ENCODE results near the gene MAGOH.
"Not testable (repeated sequence)": the region's sequence is repeated elsewhere in the genome, so short reads cannot be mapped to it uniquely, and the experiment has no call there.

MAGOH gene

DNA sequence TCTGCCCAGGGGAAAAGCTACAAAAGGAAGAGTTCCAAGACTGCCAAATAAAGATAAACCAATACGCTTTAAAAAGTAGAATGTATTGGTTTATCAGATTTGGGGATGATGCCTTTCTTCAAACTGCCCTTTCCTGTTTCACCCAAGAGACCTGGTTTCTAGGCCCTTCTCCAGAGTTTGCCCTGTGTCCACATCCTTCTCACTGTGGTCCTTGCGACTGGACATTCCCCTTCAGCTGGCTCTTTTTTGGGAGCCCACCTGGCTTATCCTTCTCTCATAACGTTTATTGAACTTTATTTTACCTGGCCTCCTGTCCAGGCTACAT lies 17.4 kb downstream of the MAGOH start:
- DNase-seq (ENCODE audit: low read depth in 2 of 3, low spot score in 1 of 3), result no peak

DNA sequence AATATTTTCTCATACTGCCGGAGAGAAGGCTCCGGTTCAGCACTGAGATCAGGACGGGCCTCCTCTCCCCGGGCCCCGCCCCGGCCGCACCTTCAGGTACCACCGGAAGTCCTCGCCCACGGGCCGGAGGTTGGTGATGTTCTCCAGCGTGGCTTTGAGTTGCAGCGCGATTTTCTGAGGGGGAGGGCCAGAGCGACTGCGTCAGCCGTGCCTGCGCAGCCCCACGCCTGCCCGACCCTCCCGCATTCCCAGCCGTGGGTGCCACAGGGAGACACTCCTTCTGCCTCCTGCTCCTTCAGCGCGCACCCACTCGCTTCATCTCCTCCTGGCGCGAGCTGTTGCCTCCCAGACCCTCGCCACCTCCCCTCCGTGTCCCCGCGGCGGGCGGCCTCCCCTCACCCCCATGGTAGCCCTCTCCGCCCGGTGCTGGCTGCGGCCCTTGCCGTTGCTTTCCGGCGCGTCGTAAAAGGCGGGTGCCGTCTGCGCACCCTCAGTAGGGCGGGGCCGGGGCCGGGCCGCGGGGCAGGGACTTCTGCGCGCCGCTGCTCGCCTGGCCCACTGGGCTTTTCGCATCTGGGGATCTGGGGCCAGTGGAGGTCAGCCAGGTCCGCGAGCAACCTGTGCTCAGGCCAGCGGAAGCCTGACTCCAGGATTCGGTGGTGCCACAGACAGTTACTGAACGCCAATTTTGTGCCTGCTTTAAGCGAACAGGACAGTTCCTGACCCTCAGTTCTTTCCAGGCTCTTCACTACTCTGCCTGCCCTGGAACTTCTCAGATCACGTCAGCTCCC lies 18.0 kb downstream of the MAGOH start, which contains the start of gene CZIB:
CZIB (minus strand) TSS at position 464 of the 791 bp plus-strand sequence; CDS start at position 405, 59 bp downstream.
- peak; percentile 91 to 95 (median 91) for DNase-seq (ENCODE audit: low read depth in 2 of 3, low spot score in 1 of 3)

DNA sequence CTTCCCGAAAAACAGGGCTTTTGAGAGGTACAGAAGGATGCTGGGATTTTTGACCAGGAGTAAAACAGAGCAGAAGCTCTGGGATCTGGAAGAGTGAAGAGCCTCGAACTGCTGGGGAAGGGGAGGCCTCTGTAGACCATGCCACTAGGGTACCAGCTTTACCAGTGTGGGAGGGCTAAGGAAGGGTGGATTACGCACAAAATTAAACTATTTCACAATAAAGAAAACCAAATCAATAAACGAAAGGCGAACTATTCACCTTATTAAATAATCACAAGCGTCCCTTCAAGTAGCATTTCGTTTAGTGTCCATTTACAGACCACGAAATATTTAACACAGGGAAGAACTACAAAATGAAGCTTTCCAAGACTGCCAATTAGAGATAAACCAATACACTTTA lies 18.6 kb downstream of the MAGOH start:
- DNase-seq (ENCODE audit: low read depth in 2 of 3, low spot score in 1 of 3), result no peak

DNA sequence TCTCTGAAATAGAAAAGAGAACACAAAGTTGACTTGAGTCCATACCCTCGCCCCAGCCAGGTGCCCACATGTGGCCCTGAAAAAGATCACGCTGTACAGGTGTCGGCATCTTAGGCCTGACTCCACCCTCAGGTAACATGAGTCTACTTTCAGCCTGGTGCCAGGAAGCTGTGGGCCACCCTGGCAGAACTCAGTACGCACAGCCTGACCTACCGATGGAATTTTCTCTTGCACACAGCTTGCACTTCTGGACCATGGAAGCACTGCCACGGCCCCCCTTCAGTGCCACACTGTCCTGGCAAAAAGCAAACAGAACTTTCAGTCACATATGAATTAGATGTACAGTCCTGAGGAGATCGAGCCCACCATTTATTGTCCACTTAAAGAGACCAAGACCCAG lies 20.1 kb downstream of the MAGOH start:
- DNase-seq (ENCODE audit: low read depth in 2 of 3, low spot score in 1 of 3), result no peak

DNA sequence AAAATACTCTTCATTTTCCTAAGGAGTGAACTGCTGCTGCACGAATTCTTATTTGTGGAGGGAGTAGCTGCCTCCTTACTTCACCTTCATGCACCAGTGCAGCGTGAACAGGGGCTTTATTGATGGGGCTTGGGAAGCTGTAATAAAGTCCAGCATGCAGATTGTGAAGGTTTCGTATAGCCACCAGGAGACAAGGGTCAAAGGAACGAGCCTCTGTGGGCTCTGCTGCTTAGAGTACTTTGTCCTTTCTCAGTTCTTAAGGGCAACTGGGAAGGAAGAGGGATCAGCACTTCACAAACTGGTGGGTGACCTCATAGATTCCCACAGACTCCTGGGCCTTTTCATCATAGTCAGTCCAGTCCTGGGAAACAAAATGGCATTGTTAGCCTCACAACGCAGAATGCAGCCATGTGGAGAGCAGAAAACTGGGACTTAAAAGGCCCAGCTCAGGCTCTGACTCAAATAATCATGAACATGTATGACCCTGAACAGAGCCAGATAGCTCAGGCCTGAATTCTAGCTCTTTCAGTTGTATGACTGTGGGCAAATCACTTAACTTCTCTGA lies 23.9 kb downstream of the MAGOH start:
- no peak for DNase-seq (ENCODE audit: low read depth in 2 of 3, low spot score in 1 of 3)

DNA sequence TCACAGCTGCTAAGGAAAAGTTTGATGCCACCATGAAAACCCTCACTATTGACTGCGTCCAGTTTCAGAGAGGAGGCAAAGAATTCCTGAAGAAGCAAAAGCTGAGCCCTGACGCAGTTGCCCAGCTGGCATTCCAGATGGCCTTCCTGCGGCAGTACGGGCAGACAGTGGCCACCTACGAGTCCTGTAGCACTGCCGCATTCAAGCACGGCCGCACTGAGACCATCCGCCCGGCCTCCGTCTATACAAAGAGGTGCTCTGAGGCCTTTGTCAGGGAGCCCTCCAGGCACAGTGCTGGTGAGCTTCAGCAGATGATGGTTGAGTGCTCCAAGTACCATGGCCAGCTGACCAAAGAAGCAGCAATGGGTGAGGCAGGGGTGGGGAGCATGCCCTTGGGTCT lies 27.4 kb downstream of the MAGOH start:
- no peak for DNase-seq (ENCODE audit: low read depth in 2 of 3, low spot score in 1 of 3)

DNA sequence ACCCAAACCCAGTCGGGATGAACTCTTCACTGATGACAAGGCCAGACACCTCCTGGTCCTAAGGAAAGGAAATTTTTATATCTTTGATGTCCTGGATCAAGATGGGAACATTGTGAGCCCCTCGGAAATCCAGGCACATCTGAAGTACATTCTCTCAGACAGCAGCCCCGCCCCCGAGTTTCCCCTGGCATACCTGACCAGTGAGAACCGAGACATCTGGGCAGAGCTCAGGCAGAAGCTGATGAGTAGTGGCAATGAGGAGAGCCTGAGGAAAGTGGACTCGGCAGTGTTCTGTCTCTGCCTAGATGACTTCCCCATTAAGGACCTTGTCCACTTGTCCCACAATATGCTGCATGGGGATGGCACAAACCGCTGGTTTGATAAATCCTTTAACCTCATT lies 28.0 kb downstream of the MAGOH start:
- DNase-seq (ENCODE audit: low read depth in 2 of 3, low spot score in 1 of 3), result no peak

DNA sequence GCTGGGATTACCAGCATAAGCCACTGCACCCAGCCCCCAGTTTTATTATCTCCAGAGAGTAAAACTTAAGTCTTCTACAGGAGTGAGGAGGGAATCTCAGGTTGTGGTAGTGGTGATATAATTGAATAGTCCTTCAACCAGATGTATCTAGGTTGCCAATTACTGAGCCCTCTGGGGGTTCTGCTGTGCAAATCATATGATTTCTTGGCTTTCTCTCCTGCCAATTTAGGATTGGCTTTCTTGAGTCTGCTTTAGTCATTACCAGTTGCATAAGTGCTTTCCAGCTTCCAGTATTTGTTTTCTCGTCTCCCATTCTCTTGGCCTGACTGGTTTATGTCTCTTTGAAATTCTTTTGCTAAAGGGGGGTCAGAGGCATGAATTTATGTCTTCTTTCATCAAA lies 30.6 kb downstream of the MAGOH start:
- DNase-seq (ENCODE audit: low read depth in 2 of 3, low spot score in 1 of 3), result no peak

DNA sequence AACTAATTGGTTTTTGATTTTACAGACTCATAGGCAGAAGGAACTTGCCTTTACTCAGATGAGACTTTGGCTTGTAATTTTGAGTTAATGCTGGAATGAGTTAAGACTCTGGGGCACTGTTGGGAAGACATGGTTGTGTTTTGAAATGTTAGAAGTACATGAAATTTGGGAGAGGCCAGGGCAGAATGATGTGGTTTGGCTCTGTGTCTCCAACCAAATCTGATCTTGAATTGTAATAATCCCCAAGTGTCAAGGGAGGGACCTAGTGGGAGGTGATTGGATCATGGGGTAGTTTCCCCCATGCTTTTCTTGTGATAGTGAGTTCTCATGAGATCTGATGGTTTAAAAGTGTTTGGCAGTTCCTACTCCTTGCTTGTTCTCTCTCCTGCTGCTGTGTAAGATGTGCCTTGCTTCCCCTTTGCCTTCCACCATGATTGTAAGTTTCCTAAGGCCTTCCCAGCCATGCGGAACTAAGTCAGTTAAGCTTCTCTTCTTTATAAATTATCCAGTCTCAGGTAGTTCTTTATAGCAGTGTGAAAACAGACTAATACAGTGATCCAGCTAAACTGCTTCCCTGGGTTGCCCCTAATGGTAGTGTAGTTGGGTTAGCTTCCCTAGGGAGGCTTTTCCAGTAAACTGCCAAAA lies 31.5 kb downstream of the MAGOH start:
- DNase-seq (ENCODE audit: low read depth in 2 of 3, low spot score in 1 of 3), result no peak

DNA sequence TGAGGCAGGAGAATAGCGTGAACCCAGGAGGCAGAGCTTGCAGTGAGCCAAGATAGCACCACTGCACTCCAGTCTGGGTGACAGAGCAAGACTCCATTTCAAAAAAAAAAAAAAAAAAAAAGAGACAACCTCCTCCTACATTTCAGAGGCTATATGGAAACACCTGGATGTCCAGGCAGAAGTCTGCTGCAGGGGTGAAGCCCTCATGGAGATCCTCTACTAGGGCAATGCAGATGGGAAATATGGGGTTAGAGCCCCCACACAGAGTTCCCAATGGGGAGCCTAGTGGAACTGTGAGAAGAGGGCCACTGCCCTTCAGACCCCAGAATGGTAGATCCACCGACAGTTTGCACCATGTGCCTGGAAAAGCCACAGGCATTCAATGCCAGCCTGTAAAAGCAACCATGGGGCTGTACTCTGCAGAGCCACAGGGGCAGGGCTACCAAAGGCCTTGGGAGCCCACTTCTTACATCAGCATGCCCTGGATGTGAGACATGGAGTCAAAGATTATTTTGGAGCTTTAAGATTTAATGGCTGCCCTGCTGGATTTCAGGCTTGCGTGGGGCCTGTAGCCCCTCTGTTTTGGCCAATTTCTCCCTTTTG lies 32.1 kb downstream of the MAGOH start:
- DNase-seq (ENCODE audit: low read depth in 2 of 3, low spot score in 1 of 3), result not testable (repeated sequence)

DNA sequence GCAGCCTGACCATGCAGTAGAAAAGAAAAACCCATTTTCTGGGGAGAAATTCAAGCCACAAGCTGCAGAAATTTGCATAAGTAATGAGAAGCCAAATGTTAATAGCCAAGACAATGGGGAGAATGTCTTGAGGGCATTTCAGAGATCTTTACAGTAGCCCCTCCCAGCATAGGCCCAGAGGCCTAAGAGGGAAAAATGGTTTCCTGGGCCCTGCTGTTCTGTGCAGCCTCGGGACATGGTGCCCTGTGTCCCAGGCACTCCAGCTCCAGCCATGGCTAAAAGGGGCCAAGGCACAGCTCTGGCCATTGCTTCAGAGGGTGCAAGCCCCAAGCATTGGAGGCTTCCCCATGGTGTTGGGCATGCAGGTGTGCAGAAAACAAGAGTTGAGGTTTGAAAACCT lies 32.8 kb downstream of the MAGOH start:
- DNase-seq (ENCODE audit: low read depth in 2 of 3, low spot score in 1 of 3), result not testable (repeated sequence)

DNA sequence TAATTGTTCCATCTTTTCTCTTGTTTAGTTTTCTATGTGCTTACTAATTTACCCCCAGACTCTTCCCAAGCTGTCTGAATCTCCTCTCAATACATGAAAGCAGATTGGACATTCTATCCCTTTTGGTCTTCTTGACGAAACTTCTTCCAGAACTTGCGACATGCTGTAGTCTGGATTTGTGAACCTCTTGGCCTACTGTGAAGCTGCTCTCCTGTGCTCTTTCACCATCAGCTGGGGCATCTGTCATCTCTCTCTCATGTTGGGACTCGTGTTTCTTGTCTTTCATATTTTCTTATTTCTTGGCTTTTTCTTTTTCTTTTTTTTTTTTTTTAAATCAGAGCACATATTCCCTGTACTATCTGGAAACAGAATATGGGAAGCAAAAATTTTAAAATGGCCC lies 34.9 kb downstream of the MAGOH start:
- DNase-seq (ENCODE audit: low read depth in 2 of 3, low spot score in 1 of 3), result no peak

DNA sequence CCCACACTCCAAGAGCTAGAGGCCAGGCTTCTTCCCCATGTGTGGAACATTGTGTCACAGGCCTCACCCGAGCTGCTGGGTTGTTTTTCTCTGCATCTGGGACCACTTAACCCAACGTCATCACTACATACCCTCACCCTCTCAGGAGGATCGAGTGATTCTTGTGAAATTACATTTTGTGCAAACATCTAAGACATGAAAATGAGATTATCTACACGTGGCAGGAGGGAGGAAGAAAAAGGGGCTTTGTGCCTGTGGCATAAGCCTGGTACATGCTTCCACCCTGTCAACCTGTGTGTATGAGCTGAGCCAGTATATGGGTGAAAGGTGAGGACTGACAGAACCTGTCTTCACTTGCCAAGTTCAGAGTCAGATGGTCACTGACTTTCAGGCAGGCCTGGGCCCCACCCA lies 40.1 kb downstream of the MAGOH start:
- DNase-seq (ENCODE audit: low read depth in 2 of 3, low spot score in 1 of 3), result no peak

DNA sequence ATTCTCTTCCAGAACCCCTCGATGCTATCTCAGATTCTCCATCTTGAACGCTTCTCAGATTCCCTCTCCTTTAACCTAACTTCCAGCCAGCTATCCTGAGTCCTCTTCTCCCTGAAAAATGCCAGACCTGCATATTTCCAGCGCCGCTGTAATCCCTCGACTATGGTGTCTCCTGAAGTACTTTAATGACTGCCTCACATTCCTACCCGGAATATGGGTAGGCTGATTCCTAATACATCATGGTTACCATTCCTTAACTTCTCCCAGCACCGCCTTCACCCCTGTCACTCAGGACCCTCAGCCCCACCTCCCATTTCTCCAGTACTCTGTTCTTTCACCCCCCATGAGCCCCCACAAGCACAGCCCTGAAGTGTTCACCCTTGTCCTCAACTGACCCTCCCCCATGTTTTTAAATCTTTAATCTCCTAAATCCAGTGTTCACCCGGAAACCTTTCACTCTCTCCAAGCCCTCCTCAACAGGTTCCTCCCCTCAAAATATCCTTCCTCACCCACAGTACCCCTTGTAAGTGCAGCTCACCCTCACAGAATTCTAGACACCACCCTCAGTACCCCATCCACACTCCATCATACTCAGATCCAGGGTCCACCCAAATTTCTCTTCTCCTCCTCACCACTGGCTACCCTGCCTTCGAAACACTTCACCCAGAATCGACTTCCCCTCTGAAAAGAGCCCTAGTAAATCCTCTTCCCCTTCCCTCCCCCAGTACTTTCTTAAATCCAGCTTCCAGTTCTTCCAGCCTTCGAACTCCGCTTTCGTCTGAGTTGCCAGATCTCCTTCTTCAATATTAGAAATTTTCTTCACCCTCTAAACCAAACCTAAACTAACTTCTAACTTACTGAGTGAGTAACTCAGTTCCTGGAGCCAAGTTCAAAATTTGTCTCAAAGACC lies 40.8 kb downstream of the MAGOH start:
- DNase-seq (ENCODE audit: low read depth in 2 of 3, low spot score in 1 of 3), result no peak

DNA sequence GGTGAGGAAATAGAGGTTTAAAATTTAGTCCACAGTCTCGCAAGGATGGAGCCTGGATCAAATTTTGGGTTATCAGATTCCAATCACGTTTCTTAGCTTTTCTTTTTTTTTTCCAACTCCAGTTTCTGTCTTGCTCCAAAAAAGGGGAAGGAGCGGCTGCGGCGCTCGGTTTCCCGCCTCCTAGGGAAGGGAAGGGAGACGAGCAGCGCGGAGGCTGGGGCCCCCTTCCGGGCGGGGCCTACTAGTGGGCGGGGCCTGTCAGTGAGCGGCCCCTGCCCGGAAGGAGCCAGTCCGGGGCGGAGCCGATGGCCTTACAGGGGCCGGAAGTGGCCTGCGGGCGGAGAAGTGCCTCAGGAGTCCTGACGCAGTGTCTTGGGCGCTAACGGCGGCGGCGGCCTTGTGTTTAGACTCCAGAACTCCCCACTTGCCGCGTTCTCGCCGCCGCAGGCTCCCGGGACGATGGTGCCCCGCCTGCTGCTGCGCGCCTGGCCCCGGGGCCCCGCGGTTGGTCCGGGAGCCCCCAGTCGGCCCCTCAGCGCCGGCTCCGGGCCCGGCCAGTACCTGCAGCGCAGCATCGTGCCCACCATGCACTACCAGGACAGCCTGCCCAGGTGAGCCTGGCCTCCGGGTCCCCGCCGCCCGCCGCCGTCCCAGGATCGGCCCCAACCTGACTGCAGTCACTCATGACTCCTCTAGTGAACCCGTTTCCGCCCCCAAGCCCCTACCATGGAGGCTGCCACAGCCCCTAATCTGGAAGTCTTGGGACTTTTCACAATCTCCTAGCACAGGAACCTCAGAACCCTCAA lies 41.6 kb downstream of the MAGOH start, which contains the start of gene CPT2:
CPT2 (plus strand) TSS at position 340 of the 806 bp plus-strand sequence; CDS start at position 460, 120 bp downstream.
- DNase-seq (ENCODE audit: low read depth in 2 of 3, low spot score in 1 of 3), result peak; percentile 85 to 90 (median 86)

DNA sequence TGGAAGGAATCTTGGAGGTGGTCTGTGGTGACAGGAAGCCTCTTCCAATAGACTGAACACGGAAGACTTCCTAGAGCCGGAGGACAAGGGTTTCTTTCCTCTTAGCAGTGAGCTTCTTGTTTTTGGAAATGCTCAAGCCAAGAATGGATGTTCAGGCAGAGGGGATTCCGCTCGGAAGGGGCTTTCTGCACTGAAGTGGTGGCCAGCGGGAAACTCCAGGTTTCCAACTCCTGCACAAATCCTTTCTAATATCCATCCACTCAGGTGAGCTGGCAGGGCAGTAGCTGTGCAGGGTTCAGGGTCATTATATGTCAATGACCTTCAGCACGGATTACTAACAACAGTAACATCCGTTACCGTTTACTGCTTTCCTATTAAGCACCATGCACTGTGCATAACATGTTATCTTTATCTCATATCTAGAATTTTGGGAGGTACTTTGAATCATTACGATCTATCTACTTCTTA lies 42.3 kb downstream of the MAGOH start:
- no peak for DNase-seq (ENCODE audit: low read depth in 2 of 3, low spot score in 1 of 3)

DNA sequence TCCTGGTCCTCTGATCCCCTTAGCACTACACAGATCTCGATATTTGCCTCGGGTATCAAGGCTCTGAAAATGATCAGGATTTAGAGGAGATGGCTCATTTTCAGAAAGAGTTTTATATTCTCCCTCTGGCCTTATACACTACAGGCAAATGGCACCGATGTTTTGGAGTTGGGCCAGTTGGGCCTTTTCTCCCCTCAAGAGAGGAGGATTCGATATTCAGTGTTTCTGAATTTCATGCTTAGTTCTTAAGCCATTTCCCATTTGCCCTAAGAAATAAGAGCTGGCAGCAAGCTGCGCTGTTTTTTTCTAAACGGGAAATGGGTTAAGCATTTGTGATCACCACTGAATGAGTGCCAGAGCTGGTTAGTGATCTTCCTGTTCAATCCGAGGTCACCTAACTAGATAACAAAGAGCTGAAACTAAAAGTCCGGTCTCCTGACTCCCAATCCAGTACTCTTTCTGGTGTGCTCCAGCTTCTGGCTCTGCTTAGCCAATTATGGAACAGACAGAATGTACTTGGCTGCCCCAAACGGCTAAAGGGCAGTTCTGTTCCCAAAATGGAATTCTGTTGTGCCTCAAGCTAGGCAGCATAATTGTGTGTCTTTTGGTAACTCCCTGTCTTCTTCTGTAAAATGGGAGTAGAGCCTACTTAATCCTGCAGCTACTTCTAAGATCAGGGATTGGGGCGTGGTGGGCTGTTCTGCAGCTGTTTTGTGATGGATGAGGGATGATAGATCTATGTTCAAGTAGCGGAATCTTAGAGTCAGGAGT lies 42.9 kb downstream of the MAGOH start:
- no peak for DNase-seq (ENCODE audit: low read depth in 2 of 3, low spot score in 1 of 3)

DNA sequence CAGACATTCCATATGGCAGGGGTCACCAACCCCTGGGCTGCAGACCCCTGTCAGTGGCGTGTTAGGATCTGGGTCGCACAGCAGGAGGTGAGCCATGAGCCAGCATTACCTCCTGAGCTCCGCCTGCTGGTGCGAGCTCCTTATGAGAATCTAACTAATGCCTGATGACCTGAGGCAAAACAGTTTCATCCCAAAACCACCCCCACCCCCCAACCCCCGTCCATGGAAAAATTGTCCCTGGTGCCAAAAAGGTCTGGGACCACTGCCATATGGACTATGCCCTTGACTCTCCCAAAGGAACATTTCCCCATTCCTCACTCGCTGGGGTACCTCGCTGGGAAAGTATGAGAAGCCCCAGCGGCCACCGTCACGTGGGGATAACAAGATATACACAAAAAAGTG lies 48.1 kb downstream of the MAGOH start:
- no peak for DNase-seq (ENCODE audit: low read depth in 2 of 3, low spot score in 1 of 3)

DNA sequence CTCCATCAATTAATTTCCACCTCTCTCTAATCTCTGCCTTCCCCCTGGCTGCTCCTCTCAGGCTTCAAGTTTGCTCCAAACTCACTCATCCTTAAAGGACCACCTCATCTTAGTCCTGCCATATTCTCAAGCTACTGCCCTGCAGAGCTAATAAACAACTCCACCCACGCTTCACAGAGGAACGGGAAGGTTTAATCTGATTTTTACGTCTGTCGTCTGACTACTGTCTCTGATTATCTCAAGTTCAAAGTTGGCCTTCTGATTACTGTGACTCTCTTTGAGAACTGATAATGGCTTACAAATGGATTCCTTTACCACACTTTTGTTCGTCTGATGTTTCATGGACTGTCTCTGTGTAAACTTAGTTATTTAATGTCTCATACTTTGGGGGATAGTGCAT lies 49.3 kb downstream of the MAGOH start:
- no peak for DNase-seq (ENCODE audit: low read depth in 2 of 3, low spot score in 1 of 3)

Measured in stimulated activated CD4-positive, alpha-beta T cell treated with anti-CD3 and anti-CD28 coated beads, Interleukin-12 subunit alpha, Interleukin-12 subunit beta, amount 100 ng/mL, for 48 hours (primary cell).